IMR-90 (cell line): ENCODE data around the gene IL17D. TPM values are rescaled to one million over a fixed set of nuclear protein-coding genes. Genes with fewer than 3 reads are reported as not detected.

Source experiments
- ATAC-seq: fragments of 200-7000 bp; cut with Tn5 transposase; 2 replicates; pipeline ENCODE4 v1.9.1; 2020; ENCODE audit warnings: low read depth, mild to moderate bottlenecking, moderate library complexity
- BruUV-seq: library from RNA; stranded (reverse); fragments of 400-500 nt; replicated peaks from 2 replicates; lab custom pipeline; 2021; lab: Mats Ljungman, UMichigan
- CTCF ChIA-PET: fragments of 300-600 bp; formaldehyde crosslinking; extraction: SDS; loops from one replicate; lab custom pipeline; 2021; ENCODE audit warnings: antibody characterized with exemption; lab: Yijun Ruan, JAX
- POLR2A ChIA-PET: fragments of 300-600 bp; sonication (Branson Sonifier 250); formaldehyde crosslinking; loops from one replicate; lab custom pipeline; 2022; ENCODE audit warnings: antibody characterized with exemption; ENCODE audit not compliant: unreplicated experiment; lab: Charles Lee
- DNase-seq: peaks from one replicate; pipeline ENCODE4 v3.0.0; 2013
- H2AFZ ChIP-seq: replicated peaks from 2 replicates; pipeline ENCODE3; 2013; ENCODE audit warnings: low read length, mild to moderate bottlenecking; ENCODE audit not compliant: poor library complexity
- H2AK5ac ChIP-seq: 2 replicates; pipeline ENCODE4 v1.6.1; 2013; ENCODE audit warnings: low read depth, low read length, inconsistent platforms
- H2AK9ac ChIP-seq: replicated peaks from 2 replicates; pipeline ENCODE3; 2013; ENCODE audit warnings: mild to moderate bottlenecking, low read depth, low read length, moderate library complexity; ENCODE audit not compliant: poor library complexity
- H2BK120ac ChIP-seq: 2 replicates; pipeline ENCODE4 v1.6.1; 2013; ENCODE audit warnings: low read depth, low read length, inconsistent platforms
- H2BK15ac ChIP-seq: 3 replicates; pipeline ENCODE4 v1.6.1; 2013; ENCODE audit warnings: low read depth, low read length, inconsistent platforms
- H2BK20ac ChIP-seq: 2 replicates; pipeline ENCODE4 v1.6.1; 2013; ENCODE audit warnings: low read depth, mild to moderate bottlenecking, inconsistent platforms, low read length, moderate library complexity
- H2BK5ac ChIP-seq: 2 replicates; pipeline ENCODE4 v1.6.1; 2013; ENCODE audit warnings: mild to moderate bottlenecking, low read depth, low read length, inconsistent platforms; ENCODE audit not compliant: poor library complexity, severe bottlenecking
- H3K14ac ChIP-seq: replicated peaks from 2 replicates; pipeline ENCODE4 v1.6.1; 2013; ENCODE audit warnings: low read depth, low read length, inconsistent platforms
- H3K18ac ChIP-seq: 2 replicates; pipeline ENCODE4 v1.6.1; 2013; ENCODE audit warnings: low read depth, low read length, control low read depth
- H3K23ac ChIP-seq: 2 replicates; pipeline ENCODE4 v1.6.1; 2013; ENCODE audit warnings: low read depth, low read length, inconsistent platforms
- H3K27ac ChIP-seq: 2 replicates; pipeline ENCODE4 v1.5.1; 2013; ENCODE audit warnings: mild to moderate bottlenecking, control low read depth, low read length; ENCODE audit not compliant: insufficient read depth
- H3K27me3 ChIP-seq: 2 replicates; pipeline ENCODE4 v1.6.1; 2013; ENCODE audit warnings: low read length; ENCODE audit not compliant: control insufficient read depth, insufficient read depth
- H3K36me3 ChIP-seq: 2 replicates; pipeline ENCODE4 v1.6.1; 2013; ENCODE audit warnings: low read length, mixed read lengths; ENCODE audit not compliant: control insufficient read depth, insufficient read depth
- H3K4ac ChIP-seq: 2 replicates; pipeline ENCODE4 v1.6.1; 2013; ENCODE audit warnings: low read depth, low read length, inconsistent platforms
- H3K4me1 ChIP-seq: 2 replicates; pipeline ENCODE4 v1.6.1; 2013; ENCODE audit warnings: low read length, mixed read lengths; ENCODE audit not compliant: control insufficient read depth, insufficient read depth
- H3K4me2 ChIP-seq: 2 replicates; pipeline ENCODE4 v1.6.1; 2013; ENCODE audit warnings: low read depth, mild to moderate bottlenecking, control low read depth, low read length, moderate library complexity
- H3K4me3 ChIP-seq: 2 replicates; pipeline ENCODE4 v1.5.1; 2013; ENCODE audit warnings: low read depth, mild to moderate bottlenecking, control low read depth, low read length, moderate library complexity; ENCODE audit not compliant: insufficient read depth
- H3K56ac ChIP-seq: 2 replicates; pipeline ENCODE4 v1.6.1; 2013; ENCODE audit warnings: low read length, inconsistent platforms; ENCODE audit not compliant: insufficient read depth; ENCODE audit errors: extremely low read depth
- H3K79me1 ChIP-seq, 2 experiments: 2 replicates each; pipeline ENCODE4 v1.6.1; 2013; ENCODE audit warnings: low read length in 2 of 2, inconsistent platforms in 1 of 2, low read depth in 1 of 2
- H3K9ac ChIP-seq: 2 replicates; pipeline ENCODE4 v1.6.1; 2013; ENCODE audit warnings: low read depth, low read length, control low read depth
- H3K9me1 ChIP-seq: 2 replicates; pipeline ENCODE4 v1.6.1; 2013; ENCODE audit warnings: low read length, inconsistent platforms; ENCODE audit not compliant: insufficient read depth
- H3K9me3 ChIP-seq: 2 replicates; pipeline ENCODE4 v1.6.1; 2013; ENCODE audit warnings: low read length; ENCODE audit not compliant: control insufficient read depth, insufficient read depth
- H4K20me1 ChIP-seq: 2 replicates; pipeline ENCODE4 v1.6.1; 2013; ENCODE audit warnings: low read length, inconsistent platforms; ENCODE audit not compliant: insufficient read depth
- H4K5ac ChIP-seq: 2 replicates; pipeline ENCODE4 v1.6.1; 2013; ENCODE audit warnings: mild to moderate bottlenecking, low read depth, low read length, control low read depth
- H4K8ac ChIP-seq, 2 experiments: 2 replicates each; pipeline ENCODE4 v1.6.1; 2013; ENCODE audit warnings: low read depth in 2 of 2, low read length in 2 of 2, control low read depth in 1 of 2, inconsistent platforms in 1 of 2
- H4K91ac ChIP-seq: 2 replicates; pipeline ENCODE4 v1.6.1; 2013; ENCODE audit warnings: low read depth, low read length, inconsistent platforms; ENCODE audit not compliant: insufficient read depth
- CEBPB ChIP-seq: IDR thresholded peaks from 2 replicates; pipeline ENCODE4 v1.6.1; 2012; ENCODE audit warnings: low read depth, low read length, improper control_type of control experiment
- MAFK ChIP-seq: IDR thresholded peaks from 2 replicates; pipeline ENCODE4 v1.6.1; 2012; ENCODE audit warnings: low read depth, low read length, improper control_type of control experiment
- NFE2L2 ChIP-seq: fragments of 150-350 bp; IDR thresholded peaks from 2 replicates; pipeline ENCODE4 v1.6.1; 2016; ENCODE audit warnings: low read depth, mild to moderate bottlenecking, low read length
- POLR2A ChIP-seq: IDR thresholded peaks from 2 replicates; pipeline ENCODE4 v1.6.1; 2012; ENCODE audit warnings: mild to moderate bottlenecking, low read depth, low read length
- RAD21 ChIP-seq: IDR thresholded peaks from 2 replicates; pipeline ENCODE4 v1.6.1; 2012; ENCODE audit warnings: low read length, improper control_type of control experiment
- WGBS, 2 experiments: methylation state at CpG; one replicate each; pipeline versions ENCODE4 v1.1.5 to v1.1.7; 2013; ENCODE audit warnings: missing lambda C conversion rate in 2 of 2; ENCODE audit not compliant: insufficient read length in 1 of 2; ENCODE audit errors: extremely low coverage in 2 of 2; 5-methylcytosine and 5-hydroxymethylcytosine counted together
- dilution Hi-C: fragments of 300-500 bp; cut with HindIII; formaldehyde crosslinking; loops from one replicate; pipeline ENCODE4 v1.14.3; 2018; ENCODE audit warnings: low sequenced_read_pairs; ENCODE audit not compliant: unreplicated experiment
- in situ Hi-C: fragments of 300-500 bp; cut with MboI; formaldehyde crosslinking; loops from 3 replicates; pipeline ENCODE4 v1.14.3; 2019; ENCODE audit warnings: low sequenced_read_pairs, inconsistent platforms, mixed read lengths
- intact Hi-C: fragments of 100-400 bp; cut with micrococcal nuclease; formaldehyde crosslinking; loops from 2 replicates; pipeline ENCODE4 v1.10.0; 2022
- polyA plus RNA-seq, 3 experiments: library from polyadenylated mRNA; depleted of rRNA; stranded (reverse); fragments of >200 nt; gene quantifications; 2 replicates each; pipeline ENCODE4 v1.2.3, GENCODE V29; 2012; ENCODE audit warnings: low replicate concordance in 1 of 3
- total RNA-seq: library from RNA; depleted of rRNA; stranded (reverse); fragments of >200 nt; gene quantifications from 2 replicates; pipeline ENCODE4 v1.2.3, GENCODE V29; 2012
- TF ChIP-seq, protein P1 (sequence below): fragments of 150-350 bp; IDR thresholded peaks from 2 replicates; pipeline ENCODE4 v1.6.1; 2016; ENCODE audit warnings: low read depth, mild to moderate bottlenecking, low read length, moderate library complexity, borderline replicate concordance
- TF ChIP-seq, protein P2 (sequence below): fragments of 150-350 bp; IDR thresholded peaks from 2 replicates; pipeline ENCODE4 v1.6.1; 2017; ENCODE audit warnings: mild to moderate bottlenecking, antibody characterized with exemption, low read length, low read depth

IL17D gene
- total and polyA plus RNA-seq, 2 of the 4 experiments (the other 2 are of a cell fraction), result 0.72 to 1.4 TPM

DNA sequence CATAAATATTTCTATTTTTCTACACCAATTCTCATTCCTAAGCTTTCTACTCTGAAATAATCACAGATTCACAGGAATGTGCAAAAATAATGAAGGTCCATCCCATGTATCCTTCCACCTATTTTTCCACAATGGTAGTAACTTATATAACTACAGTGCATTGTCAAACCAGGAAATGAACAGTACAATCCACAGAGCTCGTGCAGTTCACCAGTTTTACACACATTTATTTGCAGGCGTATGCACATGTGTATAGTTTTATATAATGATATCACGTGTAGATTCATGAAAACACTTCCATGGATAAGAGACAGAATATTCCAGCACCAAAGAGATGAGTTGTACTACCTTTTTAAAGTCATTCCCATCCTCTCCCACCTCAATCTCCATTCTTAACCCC lies 57.4 kb downstream of the IL17D start:
- no peak overlapping the region for H2AFZ ChIP-seq
- H3K4ac ChIP-seq, result no peak overlapping the region
- H3K9me1 ChIP-seq, result no peaks in the 10 kb centered on the region
- no peak overlapping the region for H3K14ac ChIP-seq
- no peaks in the 10 kb centered on the region for H3K27me3 ChIP-seq
- H3K27ac ChIP-seq, result no peak overlapping the region
- no CpG with 5 or more reads among the region's 3 CpGs for WGBS, 2 experiments
- H3K56ac ChIP-seq, result no peak overlapping the region
- H2BK20ac ChIP-seq, result no peak overlapping the region
- no peak overlapping the region for H2AK9ac ChIP-seq
- no peak overlapping the region for H3K4me2 ChIP-seq
- H3K79me1 ChIP-seq, result no peaks in the 10 kb centered on the region
- no peak for ATAC-seq
- H4K91ac ChIP-seq, result no peak overlapping the region
- no peak overlapping the region for H2AK5ac ChIP-seq
- no TSS peak for BruUV-seq
- H3K18ac ChIP-seq, result no peak overlapping the region
- no peak for DNase-seq
- H2BK120ac ChIP-seq, result no peak overlapping the region
- dilution Hi-C loops (no loop called here), intact Hi-C loops (no loop called here), in situ Hi-C loops (no loop called here)
- ChIA-PET CTCF (no interaction called here), POLR2A (interaction anchor here (0.5 kb wide), 1 partner anchor 407 kb away, joined by 5 read pairs; no protein-coding TSS in a partner anchor)
- H3K4me3 ChIP-seq, result no peak overlapping the region
- H3K36me3 ChIP-seq, result no peaks in the 10 kb centered on the region
- no peak overlapping the region for H3K23ac ChIP-seq
- no peaks in the 10 kb centered on the region for H3K9me3 ChIP-seq
- H4K20me1 ChIP-seq, result no peaks in the 10 kb centered on the region
- no peak overlapping the region for H3K9ac ChIP-seq
- no peak overlapping the region for H2BK5ac ChIP-seq
- no peak overlapping the region for H4K5ac ChIP-seq
- H3K4me1 ChIP-seq, result no peaks in the 10 kb centered on the region
- TF ChIP-seq, protein P1, sequence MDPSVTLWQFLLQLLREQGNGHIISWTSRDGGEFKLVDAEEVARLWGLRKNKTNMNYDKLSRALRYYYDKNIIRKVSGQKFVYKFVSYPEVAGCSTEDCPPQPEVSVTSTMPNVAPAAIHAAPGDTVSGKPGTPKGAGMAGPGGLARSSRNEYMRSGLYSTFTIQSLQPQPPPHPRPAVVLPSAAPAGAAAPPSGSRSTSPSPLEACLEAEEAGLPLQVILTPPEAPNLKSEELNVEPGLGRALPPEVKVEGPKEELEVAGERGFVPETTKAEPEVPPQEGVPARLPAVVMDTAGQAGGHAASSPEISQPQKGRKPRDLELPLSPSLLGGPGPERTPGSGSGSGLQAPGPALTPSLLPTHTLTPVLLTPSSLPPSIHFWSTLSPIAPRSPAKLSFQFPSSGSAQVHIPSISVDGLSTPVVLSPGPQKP, result no peak
- TF ChIP-seq POLR2A (no peak), RAD21 (no peak), NFE2L2 (no peak), MAFK (no peak), CEBPB (no peak)
- TF ChIP-seq, protein P2, sequence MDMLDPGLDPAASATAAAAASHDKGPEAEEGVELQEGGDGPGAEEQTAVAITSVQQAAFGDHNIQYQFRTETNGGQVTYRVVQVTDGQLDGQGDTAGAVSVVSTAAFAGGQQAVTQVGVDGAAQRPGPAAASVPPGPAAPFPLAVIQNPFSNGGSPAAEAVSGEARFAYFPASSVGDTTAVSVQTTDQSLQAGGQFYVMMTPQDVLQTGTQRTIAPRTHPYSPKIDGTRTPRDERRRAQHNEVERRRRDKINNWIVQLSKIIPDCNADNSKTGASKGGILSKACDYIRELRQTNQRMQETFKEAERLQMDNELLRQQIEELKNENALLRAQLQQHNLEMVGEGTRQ, result no peak
- no peak overlapping the region for H4K8ac ChIP-seq
- H2BK15ac ChIP-seq, result no peak overlapping the region
